Measurements from ENCODE around the gene WDR33. TPM values are rescaled to one million over a fixed set of nuclear protein-coding genes. Genes with fewer than 3 reads are reported as not detected.

WDR33 gene
- total and polyA plus RNA-seq, 9 donors = 16.3 to 56.2 (median 46.7) TPM

GRCh38 chr2:127792805-127793204 is 18.2 kb downstream of the WDR33 start:
- H3K4me3 ChIP-seq = no peak overlapping the region
- no peak for DNase-seq
- H3K27me3 ChIP-seq = no peaks in the 10 kb centered on the region
- H3K36me3 ChIP-seq = no peaks in the 10 kb centered on the region
- no peak overlapping the region for H3K27ac ChIP-seq
- no peaks in the 10 kb centered on the region for H3K9me3 ChIP-seq
- no peak for TF ChIP-seq CTCF (IDR thresholded peaks at IDR 0.05)
- H3K4me1 ChIP-seq (ENCODE audit: insufficient read depth) = peaks cover 4% of the 10 kb centered on the region
- WGBS, 3 donors = 89 to 96% (median 90%) methylated on average over 4 of the region's 4 CpGs
- intact Hi-C loops (cut with DNase I) = no loop called here

GRCh38 chr2:127790694-127791529 is 20.1 kb downstream of the WDR33 start:
- Histone ChIP-seq H3K4me3 (no peak overlapping the region), H3K36me3 (no peaks in the 10 kb centered on the region), H3K27ac (no peak overlapping the region), H3K4me1 (ENCODE audit: insufficient read depth) (peaks cover 3% of the 10 kb centered on the region), H3K27me3 (no peaks in the 10 kb centered on the region), H3K9me3 (no peaks in the 10 kb centered on the region)
- intact Hi-C loops (cut with DNase I) = no loop called here
- no peak for DNase-seq
- TF ChIP-seq CTCF (IDR thresholded peaks at IDR 0.05) (no peak), POLR2A (IDR thresholded peaks at IDR 0.05) (no peak), EP300 (IDR thresholded peaks at IDR 0.05) (no peak)
- 91 to 94% (median 92%) methylated on average over 8 of the region's 8 CpGs for WGBS, 3 donors

- TF ChIP-seq CTCF (IDR thresholded peaks at IDR 0.05) (no peak), POLR2A (IDR thresholded peaks at IDR 0.05) (no peak), EP300 (IDR thresholded peaks at IDR 0.05) (no peak)
- no peaks in the 10 kb centered on the region for H3K9me3 ChIP-seq
- H3K27me3 ChIP-seq = no peaks in the 10 kb centered on the region
- WGBS, 3 donors = 93 to 96% (median 94%) methylated on average over 6 of the region's 6 CpGs
- no peaks in the 10 kb centered on the region for H3K36me3 ChIP-seq
- no peak overlapping the region for H3K4me3 ChIP-seq
- H3K4me1 ChIP-seq (ENCODE audit: insufficient read depth) = peaks cover 2% of the 10 kb centered on the region
- intact Hi-C loops (cut with DNase I) = no loop called here
- no peak for DNase-seq
- H3K27ac ChIP-seq = no peak overlapping the region
These were observed 24.7 kb downstream of the WDR33 start for GRCh38 chr2:127786048-127786809.

GRCh38 chr2:127784965-127785518 is 25.9 kb downstream of the WDR33 start:
- H3K36me3 ChIP-seq = no peaks in the 10 kb centered on the region
- H3K9me3 ChIP-seq = no peaks in the 10 kb centered on the region
- H3K27me3 ChIP-seq = no peaks in the 10 kb centered on the region
- H3K27ac ChIP-seq = no peak overlapping the region
- intact Hi-C loops (cut with DNase I) = no loop called here
- peaks cover 2% of the 10 kb centered on the region for H3K4me1 ChIP-seq (ENCODE audit: insufficient read depth)
- TF ChIP-seq EP300 (IDR thresholded peaks at IDR 0.05) = no peak
- TF ChIP-seq POLR2A (IDR thresholded peaks at IDR 0.05) = no peak
- TF ChIP-seq CTCF (IDR thresholded peaks at IDR 0.05) = no peak
- no peak overlapping the region for H3K4me3 ChIP-seq
- 86 to 93% (median 87%) methylated on average over 2 of the region's 2 CpGs for WGBS, 3 donors
- DNase-seq = no peak
